Endothelial cell of umbilical vein (primary cell): Measurements from ENCODE around the gene FAM200A. TPM values are rescaled to one million over a fixed set of nuclear protein-coding genes. Genes with fewer than 3 reads are reported as not detected.

Experiments used
- BruUV-seq: library from RNA; stranded (reverse); fragments of 400-500 nt; replicated peaks from 2 replicates; lab custom pipeline; 2021; lab: Mats Ljungman, UMichigan
- CTCF ChIA-PET: fragments of 300-600, 350-600 bp; sonication (Branson Sonifier 250); formaldehyde crosslinking; loops from one replicate; lab custom pipeline; 2021; ENCODE audit warnings: antibody characterized with exemption, inconsistent platforms; lab: Charles Lee
- POLR2A ChIA-PET: fragments of 300-600, 350-600 bp; sonication (Branson Sonifier 250); formaldehyde crosslinking; loops from one replicate; lab custom pipeline; 2021; ENCODE audit warnings: antibody characterized with exemption, inconsistent platforms; lab: Charles Lee
- DNase-seq: peaks from one replicate; pipeline ENCODE4 v3.0.0-alpha.2; 2011; ENCODE audit warnings: low read depth, low spot score
- FAIRE-seq: peaks from 2 replicates; lab custom pipeline; 2011; peaks lifted over from hg19 to GRCh38; lab: Jason Lieb, UNC
- H2AFZ ChIP-seq: 2 replicates; pipeline ENCODE4 v1.6.0; 2012; ENCODE audit warnings: low read depth, low read length, control low read depth, inconsistent platforms
- H3K27ac ChIP-seq: 2 replicates; pipeline ENCODE4 v1.5.1; 2011; ENCODE audit warnings: low read depth, mild to moderate bottlenecking, control low read depth, low read length, moderate library complexity; ENCODE audit not compliant: insufficient read depth
- H3K27me3 ChIP-seq, 2 experiments: 2 replicates each; pipeline versions ENCODE4 v1.6.0 to v1.6.1; 2011; ENCODE audit warnings: low read length in 2 of 2, mixed read lengths in 1 of 2; ENCODE audit not compliant: control insufficient read depth in 2 of 2, insufficient read depth in 2 of 2
- H3K36me3 ChIP-seq, 2 experiments: 2 replicates in 1 of 2; 3 replicates in 1 of 2; pipeline ENCODE4 v1.5.1; 2011; ENCODE audit warnings: low read length in 2 of 2, mild to moderate bottlenecking in 1 of 2, moderate library complexity in 1 of 2; ENCODE audit not compliant: control insufficient read depth in 2 of 2, insufficient read depth in 2 of 2; ENCODE audit errors: extremely low read depth in 1 of 2
- H3K4me1 ChIP-seq: 3 replicates; pipeline ENCODE4 v1.5.1; 2011; ENCODE audit warnings: mild to moderate bottlenecking, low read length; ENCODE audit not compliant: control insufficient read depth, insufficient read depth; ENCODE audit errors: extremely low read depth
- H3K4me2 ChIP-seq: 2 replicates; pipeline ENCODE4 v1.6.1; 2011; ENCODE audit warnings: low read length, control low read depth, mixed read lengths; ENCODE audit not compliant: insufficient read depth
- H3K4me3 ChIP-seq, 3 experiments: fragments of 200-600 bp in 1 of 3; sonication (generic), shearing (Covaris generic) in 1 of 3; replicated peaks in 1 of 3; 2 replicates each; pipeline ENCODE4 v1.5.1; 2011 to 2016; ENCODE audit warnings: control low read depth in 3 of 3, low read length in 3 of 3, mild to moderate bottlenecking in 2 of 3, inconsistent platforms in 1 of 3, low read depth in 1 of 3, moderate library complexity in 1 of 3; ENCODE audit not compliant: insufficient read depth in 1 of 3
- H3K79me2 ChIP-seq: 2 replicates; pipeline ENCODE4 v1.6.0; 2012; ENCODE audit warnings: low read length, inconsistent platforms; ENCODE audit not compliant: control insufficient read depth, insufficient read depth
- H3K9ac ChIP-seq: replicated peaks from 2 replicates; pipeline ENCODE3; 2011; ENCODE audit warnings: low read length, control low read depth; ENCODE audit not compliant: insufficient read depth; ENCODE audit errors: extremely low read depth
- H3K9me1 ChIP-seq: replicated peaks from 3 replicates; pipeline ENCODE4 v1.6.0; 2011; ENCODE audit warnings: mild to moderate bottlenecking, low read length; ENCODE audit not compliant: control insufficient read depth, insufficient read depth; ENCODE audit errors: extremely low read depth
- H3K9me3 ChIP-seq: replicated peaks from 2 replicates; pipeline ENCODE4 v1.5.1; 2012; ENCODE audit warnings: low read length, inconsistent platforms; ENCODE audit not compliant: control insufficient read depth, insufficient read depth
- H4K20me1 ChIP-seq: replicated peaks from 2 replicates; pipeline ENCODE3; 2011; ENCODE audit warnings: mild to moderate bottlenecking, low read length; ENCODE audit not compliant: control insufficient read depth, insufficient read depth; ENCODE audit errors: extremely low read depth
- CTCF ChIP-seq, 2 donors: IDR thresholded peaks; 1 replicate in 1 of 2; 2 replicates in 1 of 2; pipeline ENCODE4 v1.5.1; 2011; ENCODE audit warnings: low read length in 2 of 2, mild to moderate bottlenecking in 2 of 2, moderate library complexity in 2 of 2, control low read depth in 1 of 2, inconsistent platforms in 1 of 2, low read depth in 1 of 2; ENCODE audit not compliant: insufficient read depth in 1 of 2; ENCODE audit errors: extremely low read depth in 1 of 2
- EZH2 ChIP-seq: IDR thresholded peaks from 2 replicates; pipeline ENCODE4 v1.6.1; 2012; ENCODE audit warnings: borderline replicate concordance, low read depth, mild to moderate bottlenecking, moderate library complexity, low read length, inconsistent platforms; ENCODE audit not compliant: severe bottlenecking
- FOS ChIP-seq: IDR thresholded peaks from 2 replicates; pipeline ENCODE4 v1.6.1; 2011; ENCODE audit warnings: mild to moderate bottlenecking, low read length, moderate library complexity, borderline replicate concordance; ENCODE audit not compliant: insufficient read depth
- GATA2 ChIP-seq: IDR thresholded peaks from 2 replicates; pipeline ENCODE4 v1.7.0; 2011; ENCODE audit warnings: low read depth, mild to moderate bottlenecking, moderate library complexity, mixed read lengths, low read length; ENCODE audit not compliant: insufficient read length, insufficient read depth
- JUN ChIP-seq: IDR thresholded peaks from 2 replicates; pipeline ENCODE4 v1.6.1; 2011; ENCODE audit warnings: borderline replicate concordance, low read depth; ENCODE audit not compliant: insufficient read length, insufficient read depth
- MAX ChIP-seq: IDR thresholded peaks from 2 replicates; pipeline ENCODE4 v1.6.1; 2011; ENCODE audit not compliant: insufficient read depth, insufficient read length
- MYC ChIP-seq: IDR thresholded peaks from one replicate; pipeline ENCODE4 v1.6.1; 2011; ENCODE audit warnings: mild to moderate bottlenecking, low read depth, low read length
- POLR2A ChIP-seq: IDR thresholded peaks from 2 replicates; pipeline ENCODE4 v1.6.1; 2012; ENCODE audit warnings: low read depth, mild to moderate bottlenecking, control low read depth, low read length
- POLR2AphosphoS5 ChIP-seq: IDR thresholded peaks from 2 replicates; pipeline ENCODE4 v1.6.1; 2012; ENCODE audit warnings: low read depth, mild to moderate bottlenecking, control low read depth, low read length, moderate library complexity; ENCODE audit not compliant: insufficient read depth
- dilution Hi-C: fragments of 300-500 bp; cut with MboI; formaldehyde crosslinking; loops from one replicate; pipeline ENCODE4 v1.15.0; 2019; ENCODE audit warnings: low sequenced_read_pairs; ENCODE audit not compliant: extremely low pct_ligation_motif_present
- intact Hi-C: fragments of 100-400 bp; cut with micrococcal nuclease; formaldehyde crosslinking; loops from one replicate; pipeline ENCODE4 v1.10.0; 2022
- polyA plus RNA-seq, 4 experiments: library from polyadenylated mRNA; depleted of rRNA in 3 of 4; stranded (reverse) in 3 of 4; unstranded in 1 of 4; fragments of >200 nt; gene quantifications; 2 replicates each; pipeline versions ENCODE4 v1.2.1 to v1.2.3, GENCODE V29; 2011 to 2012; ENCODE audit warnings: missing spikeins in 1 of 4
- total RNA-seq: library from RNA; stranded (reverse); gene quantifications from 2 replicates; pipeline ENCODE4 v1.2.3, GENCODE V29; 2021

The FAM200A gene
- total and polyA plus RNA-seq, 2 donors (not counting 3 experiments of a cell fraction or from before 2014, with no cell fraction given) = 2.1 to 3.6 TPM

GRCh38 chr7:99596408-99596955, 44.6 kb upstream of the FAM200A start:
- Histone ChIP-seq H3K27me3 (no peaks in the 10 kb centered on the region), H3K4me1 (no peaks in the 10 kb centered on the region), H3K9me3 (no peaks in the 10 kb centered on the region), H2AFZ (no peak overlapping the region), H3K79me2 (no peaks in the 10 kb centered on the region), H3K4me3 (no peak overlapping the region), H3K9me1 (no peaks in the 10 kb centered on the region), H3K9ac (no peak overlapping the region), H3K4me2 (no peak overlapping the region), H3K27ac (no peak overlapping the region), H4K20me1 (no peaks in the 10 kb centered on the region), H3K36me3 (no peaks in the 10 kb centered on the region)
- CTCF ChIA-PET = no interaction called here
- intact Hi-C loops = no loop called here
- dilution Hi-C loops = no loop called here
- DNase-seq (no peak), FAIRE-seq (no peak)
- TF ChIP-seq MAX = no peak
- no peak for TF ChIP-seq EZH2
- TF ChIP-seq POLR2A = no peak
- TF ChIP-seq MYC = no peak
- TF ChIP-seq FOS = no peak
- TF ChIP-seq JUN = no peak
- no peak for TF ChIP-seq POLR2AphosphoS5
- no peak for TF ChIP-seq CTCF (IDR thresholded peaks at IDR 0.05; ENCODE audit: extremely low read depth in 1 of 2, insufficient read depth in 1 of 2, low read depth in 1 of 2, low read length in 2 of 2)
- TF ChIP-seq GATA2 = no peak
- no TSS peak for BruUV-seq
- POLR2A ChIA-PET = no interaction called here
